ENCODE data around the gene ADGRG2. TPM values are rescaled to one million over a fixed set of nuclear protein-coding genes. Genes with fewer than 3 reads are reported as not detected.

Gene ADGRG2
- total and polyA plus RNA-seq, 9 of the 15 experiments (the other 6 are each of a cell fraction or from before 2014, with no cell fraction given), result 0.03 TPM; not detected in 8

- Histone ChIP-seq H3K27me3 (ENCODE audit: control insufficient read depth in 2 of 2, insufficient read depth in 2 of 2, low read length in 2 of 2) (no peaks in the 10 kb centered on the region), H3K9me1 (ENCODE audit: control insufficient read depth, insufficient read depth, low read length) (no peaks in the 10 kb centered on the region), H3K36me3 (ENCODE audit: control insufficient read depth, insufficient read depth, low read length) (peaks cover 31% of the 10 kb centered on the region; the same call in 2 of the 3 replicates), H3K79me2 (ENCODE audit: control insufficient read depth, insufficient read depth, low read length) (no peaks in the 10 kb centered on the region), H3K9me3 (replicated peaks; ENCODE audit: control insufficient read depth, insufficient read depth, low read depth, low read length) (no peaks in the 10 kb centered on the region), H3K27ac (ENCODE audit: extremely low read depth, low read depth, low read length) (no peak overlapping the region), H3K4me3 (no peak overlapping the region), H3K4me2 (ENCODE audit: insufficient read depth, low read length) (no peak overlapping the region), H3K4me1 (replicated peaks in 1 of 2; ENCODE audit: control insufficient read depth in 2 of 2, insufficient read depth in 2 of 2, low read length in 2 of 2) (no peaks in the 10 kb centered on the region), H4K20me1 (replicated peaks; ENCODE audit: control insufficient read depth, insufficient read depth, low read length) (no peaks in the 10 kb centered on the region), H2AFZ (ENCODE audit: low read depth, low read length) (no peak overlapping the region), H3K9ac (ENCODE audit: insufficient read depth in 1 of 2, low read depth in 2 of 2, low read length in 2 of 2) (no peak overlapping the region)
- in situ Hi-C loops (cut with MboI) (no loop called here), intact Hi-C loops (cut with micrococcal nuclease) (no loop called here)
- 83% methylated on average over 3 of the region's 4 CpGs for WGBS (ENCODE audit: insufficient coverage, low coverage, missing lambda C conversion rate)
- TF ChIP-seq SMARCC2 (IDR thresholded peaks at IDR 0.05; ENCODE audit: low read depth), result no peak
- TF ChIP-seq GATAD2A (IDR thresholded peaks at IDR 0.05), result no peak
- no peak for TF ChIP-seq SRF (CRISPR knock-in tag; IDR thresholded peaks at IDR 0.05)
- TF ChIP-seq TAL1 (IDR thresholded peaks at IDR 0.05), result no peak
- no peak for TF ChIP-seq SNIP1 (IDR thresholded peaks at IDR 0.05; ENCODE audit: low read depth)
- TF ChIP-seq NR2F6 (CRISPR knock-in tag; IDR thresholded peaks at IDR 0.05), result no peak
- no peak for TF ChIP-seq MTA2 (IDR thresholded peaks at IDR 0.05; ENCODE audit: low read depth)
- no peak for TF ChIP-seq ZNF740 (CRISPR knock-in tag; IDR thresholded peaks at IDR 0.05)
- TF ChIP-seq ZNF740 (tag; IDR thresholded peaks at IDR 0.05), result no peak
- TF ChIP-seq KHSRP (IDR thresholded peaks at IDR 0.05), result no peak
- no peak for TF ChIP-seq ZBTB43 (CRISPR knock-in tag; IDR thresholded peaks at IDR 0.05)
- no peak for TF ChIP-seq RAD51 (IDR thresholded peaks at IDR 0.05; ENCODE audit: borderline replicate concordance, low read depth)
- TF ChIP-seq CBX1 (IDR thresholded peaks at IDR 0.05; ENCODE audit: low read depth), result no peak
- TF ChIP-seq SMARCB1 (IDR thresholded peaks at IDR 0.05; ENCODE audit: insufficient read length, low read depth), result no peak
- BruUV-seq (replicated peaks), result no TSS peak
- ChIA-PET CTCF (ENCODE audit: low intra/inter-chr PET ratio) (no interaction called here), POLR2A (no interaction called here)
- DNase-seq (ENCODE audit: extremely low read depth in 1 of 4, low spot score in 3 of 4) (no peak), FAIRE-seq (no peak), ATAC-seq (no peak)
Measured at GRCh38 chrX:18944482-18944881, 177.8 kb downstream of the ADGRG2 start.

Data from K562 (cell line).